SKM-1 treated with dmso at 0.1 percent for 144 hours (cell line): ENCODE measurements around the gene NEU2.
"Not testable (repeated sequence)": the region's sequence is repeated elsewhere in the genome, so short reads cannot be mapped to it uniquely, and the experiment has no call there.

Experiments used
- DNase-seq: peaks from one replicate; lab custom pipeline; 2025; ENCODE audit not compliant: unreplicated experiment; lab: John Stamatoyannopoulos, UW

The NEU2 gene

GRCh38 chr2:233010569-233011267 is 21.8 kb upstream of the NEU2 start:
- DNase-seq, result no peak

DNA sequence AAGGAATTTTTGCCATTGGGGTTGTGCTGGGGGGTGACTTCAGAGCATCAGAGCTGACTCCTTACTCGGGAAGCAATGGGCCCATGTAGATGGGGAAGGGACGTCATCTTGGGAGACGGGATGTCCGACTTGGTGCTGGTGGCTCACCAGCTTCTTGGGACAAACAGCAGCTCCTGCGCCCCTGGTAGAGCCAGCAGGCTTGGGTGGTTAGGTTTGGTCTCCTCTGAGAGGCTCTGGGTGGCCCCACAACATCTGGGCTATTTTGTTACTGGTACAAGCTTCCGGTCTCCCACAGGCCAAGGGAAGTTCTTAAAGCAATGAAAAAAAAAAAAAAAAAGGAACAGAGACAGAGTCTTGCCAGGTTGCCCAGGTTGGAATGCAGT is 21.2 kb upstream of the NEU2 start:
- DNase-seq, result no peak

GRCh38 chr2:233011702-233012131 is 20.8 kb upstream of the NEU2 start:
- DNase-seq, result no peak

DNA sequence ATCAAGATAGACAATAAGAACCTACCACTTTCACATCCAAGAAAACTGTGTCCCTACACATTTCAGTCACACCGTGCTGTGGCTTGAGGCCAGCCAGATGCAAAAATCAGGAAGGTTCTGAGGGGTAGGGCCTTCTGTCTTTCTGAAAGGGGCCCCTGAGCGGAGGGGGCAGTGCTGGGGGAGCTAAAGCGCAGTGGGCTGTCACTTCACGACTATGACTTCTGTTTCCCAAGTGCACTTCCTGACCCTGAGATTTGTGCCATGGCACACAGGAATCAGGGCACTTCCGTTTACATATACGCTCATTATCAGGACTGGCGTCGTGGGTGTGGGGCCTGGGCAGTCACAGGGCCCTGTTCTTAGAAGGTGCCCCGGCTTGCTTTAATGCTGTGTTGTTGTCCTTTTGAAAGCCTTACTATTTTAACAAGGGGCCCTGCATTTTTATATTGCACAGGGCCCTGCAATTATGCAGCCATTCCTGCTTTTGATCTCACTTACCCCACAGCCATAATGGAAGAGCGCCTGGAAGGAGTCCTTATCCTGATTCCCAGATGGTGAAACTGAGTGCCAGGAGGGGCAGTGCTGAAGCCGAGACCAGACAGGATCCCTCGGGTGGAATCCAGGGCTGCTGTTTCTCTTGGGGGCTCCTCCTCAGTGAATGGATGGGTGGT is 20.0 kb upstream of the NEU2 start:
- DNase-seq, result no peak

- no peak for DNase-seq
These were observed 19.4 kb upstream of the NEU2 start, which contains the start of gene NGEF for GRCh38 chr2:233013027-233013461. Gene NGEF, minus strand, starts transcription at chr2:233013256. Its CDS starts 38,366 bp downstream, at chr2:232974890.

DNA sequence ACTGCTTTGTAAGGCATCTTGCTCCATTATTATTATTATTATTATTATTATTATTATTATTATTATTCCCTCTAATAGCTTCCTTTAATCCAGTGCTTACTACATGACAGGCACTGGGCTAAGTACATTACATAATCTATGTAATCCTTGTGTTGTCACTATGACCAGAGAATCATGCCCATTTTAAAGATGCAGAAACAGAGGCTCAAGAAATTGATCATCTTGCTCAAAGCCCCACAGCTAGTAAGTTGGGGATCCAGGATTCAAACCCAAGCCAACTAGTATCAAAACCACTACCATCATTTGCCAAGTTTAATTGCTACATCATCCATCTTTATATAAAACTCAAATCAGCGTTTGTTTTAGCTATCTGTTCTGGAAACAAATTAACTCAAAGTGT is 18.8 kb upstream of the NEU2 start:
- DNase-seq, result no peak

- DNase-seq, result no peak
These were observed 17.3 kb upstream of the NEU2 start for GRCh38 chr2:233015019-233015645.

DNA sequence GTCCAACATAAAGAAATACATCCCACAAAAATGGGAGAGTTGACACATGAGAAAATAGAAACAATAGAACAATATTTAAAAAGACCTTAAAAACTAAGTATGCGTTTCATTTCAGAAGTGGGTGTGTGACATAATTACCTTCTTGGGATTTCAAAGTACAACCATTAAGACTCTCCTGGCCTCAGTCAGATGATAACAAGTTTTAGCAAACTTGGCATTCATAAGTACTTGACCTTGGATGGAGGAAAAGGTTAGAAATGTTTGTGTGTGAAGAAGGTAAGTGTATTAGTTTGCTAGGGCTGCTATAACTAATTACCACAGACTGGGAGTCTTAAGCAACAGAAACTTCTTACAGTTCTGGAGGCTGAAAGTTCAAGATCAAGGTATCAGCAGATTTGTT is 14.5 kb upstream of the NEU2 start:
- DNase-seq, result no peak

GRCh38 chr2:233019610-233020009 is 12.9 kb upstream of the NEU2 start:
- not testable (repeated sequence) for DNase-seq

GRCh38 chr2:233020454-233020853 is 12.0 kb upstream of the NEU2 start:
- DNase-seq, result no peak

GRCh38 chr2:233021771-233022170 is 10.7 kb upstream of the NEU2 start:
- no peak for DNase-seq

DNA sequence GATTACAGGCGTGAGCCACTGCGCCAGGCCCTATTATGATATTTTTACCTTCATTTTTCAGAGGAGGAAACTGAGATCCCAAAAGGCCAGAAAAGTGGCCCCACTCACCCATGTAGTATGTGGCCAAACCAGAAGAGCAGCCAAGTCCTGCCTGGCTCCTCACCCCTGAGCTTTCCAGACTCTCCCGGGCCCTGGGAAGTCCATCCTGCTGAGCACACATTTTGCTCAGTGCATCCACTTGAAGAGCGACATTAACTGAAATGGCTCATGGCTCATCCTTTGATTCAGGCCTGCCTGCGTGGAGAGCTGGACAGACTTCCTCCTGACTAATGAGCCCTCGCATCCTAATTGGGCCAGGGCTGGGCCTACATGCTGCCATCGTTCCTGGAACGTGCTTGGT is 9.9 kb upstream of the NEU2 start:
- no peak for DNase-seq

DNA sequence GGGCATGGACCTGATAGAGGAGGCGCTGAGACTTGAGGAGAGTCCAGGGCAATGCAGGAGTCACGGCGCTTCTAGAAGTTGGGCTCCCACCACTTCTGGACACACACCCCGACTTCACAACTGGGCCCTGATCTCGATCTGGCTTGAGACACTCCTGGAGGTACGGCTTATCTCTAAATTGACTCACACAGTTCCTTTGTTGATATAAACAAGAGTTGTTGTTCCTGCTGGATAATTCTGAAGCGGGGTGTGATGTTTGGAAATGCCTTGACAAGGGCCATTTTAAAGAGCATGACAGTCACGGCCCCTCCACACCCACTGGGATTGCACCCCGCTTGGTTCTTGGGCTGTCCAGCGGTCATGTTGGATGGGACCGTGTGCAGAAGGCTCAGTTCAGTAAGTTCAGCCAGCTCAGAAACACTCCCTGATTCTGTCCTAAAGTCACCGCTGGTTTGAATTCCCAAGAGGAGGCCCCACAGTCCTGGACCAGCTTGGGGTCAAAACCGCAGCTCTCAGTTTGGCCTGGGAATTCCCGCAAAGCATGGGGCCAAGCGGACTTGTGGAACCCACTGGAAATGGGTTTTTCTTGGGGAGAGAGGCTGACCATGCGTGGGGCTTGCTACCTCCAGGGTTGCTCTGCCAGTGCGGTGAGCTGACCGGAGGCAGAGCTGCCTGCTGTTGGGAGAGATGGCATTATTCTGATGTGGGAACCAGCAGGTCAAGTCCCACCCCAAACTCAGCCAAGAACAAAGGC is 9.3 kb upstream of the NEU2 start:
- DNase-seq, result no peak

DNA sequence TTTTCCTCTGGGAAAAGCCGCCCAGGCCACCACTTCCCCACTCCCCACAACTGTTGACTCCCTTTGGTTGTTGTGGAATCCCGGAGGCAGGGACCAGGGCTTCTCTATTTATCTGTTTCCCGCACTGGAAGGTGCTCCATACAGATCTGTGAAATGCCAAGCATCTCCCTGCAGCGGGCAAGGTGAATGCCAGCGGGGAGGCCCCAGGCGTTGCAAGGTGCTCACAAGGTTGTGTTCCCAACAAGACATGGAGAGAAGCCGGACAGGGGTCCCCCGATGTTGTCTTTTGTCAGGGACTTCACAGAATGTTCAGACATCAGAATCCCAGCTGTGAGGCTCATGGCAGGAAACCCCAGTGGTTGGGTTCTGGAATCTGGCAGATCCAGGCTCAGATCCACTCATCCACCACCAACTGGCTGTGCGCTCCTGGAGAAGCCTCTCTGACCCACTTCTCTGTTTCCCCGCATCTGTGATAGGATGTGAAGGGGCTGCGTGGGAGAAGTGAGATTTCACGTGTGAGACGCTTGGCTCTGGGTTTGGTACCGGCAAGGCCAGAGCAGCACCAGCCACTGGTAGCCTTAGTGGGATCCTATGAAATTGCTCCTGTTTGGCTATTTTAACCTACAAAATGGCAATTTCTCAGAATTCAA is 8.6 kb upstream of the NEU2 start:
- no peak for DNase-seq

GRCh38 chr2:233025706-233026105 is 6.8 kb upstream of the NEU2 start:
- DNase-seq, result no peak

GRCh38 chr2:233026198-233026813 is 6.2 kb upstream of the NEU2 start:
- DNase-seq, result no peak

GRCh38 chr2:233029321-233029720 is 3.2 kb upstream of the NEU2 start:
- no peak for DNase-seq

GRCh38 chr2:233031556-233032500 is 644 bp upstream of the NEU2 start:
- no peak for DNase-seq

GRCh38 chr2:233033672-233034071 is 1.2 kb downstream of the NEU2 start:
- DNase-seq, result no peak
